Measurements from ENCODE around the gene GBE1.

Gene GBE1

DNA sequence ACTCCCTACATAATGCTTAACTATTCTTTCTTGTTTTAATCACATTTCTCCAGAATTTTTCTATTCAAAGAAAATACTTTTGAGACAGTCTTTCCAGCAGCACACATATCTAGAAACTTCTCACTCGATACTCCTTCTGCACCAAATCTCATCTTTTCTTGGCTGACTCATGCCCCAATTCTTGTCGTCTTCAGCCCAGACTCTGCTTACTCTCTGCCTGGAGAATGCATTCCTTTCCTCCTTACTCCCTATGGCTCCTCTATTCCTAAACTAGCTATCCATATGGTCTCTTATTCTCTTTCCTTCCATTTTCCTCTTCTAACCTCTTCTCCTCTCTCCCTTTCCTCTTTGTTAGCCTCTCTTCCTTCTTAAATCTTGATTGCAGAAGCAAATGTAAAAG, 158.7 kb downstream of the GBE1 start:
- DNase-seq = peak; percentile 57

DNA sequence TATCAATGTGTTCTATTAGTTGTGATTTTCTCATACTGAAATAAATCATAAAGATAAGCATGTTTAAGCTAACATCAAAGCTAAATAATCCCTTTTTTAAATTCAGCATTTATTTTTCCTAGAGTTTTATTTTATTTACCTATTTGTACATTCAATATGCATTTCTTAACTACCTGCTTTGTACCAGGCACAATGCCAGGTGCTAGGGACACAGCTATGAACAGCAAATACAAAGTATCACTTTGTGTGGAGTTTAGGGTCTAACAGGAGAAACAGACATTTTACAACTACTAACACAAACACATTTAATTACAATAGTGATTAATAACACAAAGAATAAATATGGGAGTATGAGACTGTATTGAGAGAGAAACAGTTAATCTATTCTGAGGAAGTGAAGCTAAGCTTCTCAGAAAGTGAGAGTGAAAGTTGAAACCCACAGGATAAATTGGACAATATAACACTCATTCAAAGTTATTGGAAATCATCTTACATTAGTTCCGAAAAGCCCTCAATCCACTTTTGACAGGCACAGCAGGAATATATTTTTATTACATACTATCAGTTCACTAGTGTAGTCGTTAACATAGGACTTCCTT, 159.6 kb downstream of the GBE1 start:
- DNase-seq = no peak

DNA sequence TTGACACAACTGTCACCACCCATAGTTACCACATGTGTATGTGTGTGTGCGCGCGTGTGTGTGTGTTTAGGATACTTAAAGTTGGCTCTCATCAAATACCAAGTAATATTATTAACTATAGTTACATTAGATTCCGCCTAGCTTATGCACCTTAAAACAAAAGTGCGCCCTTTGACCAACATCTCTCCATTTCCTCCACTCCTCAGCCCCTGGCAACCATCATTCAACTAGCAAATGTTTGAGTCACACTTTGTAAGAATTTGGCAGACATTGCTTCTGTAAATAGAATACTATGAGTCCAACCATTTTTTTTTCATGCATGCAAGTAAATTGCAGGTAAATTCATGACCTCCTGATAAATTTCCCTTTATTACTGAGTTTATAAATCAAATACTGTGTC, 169.3 kb downstream of the GBE1 start:
- peak; percentile 38 for DNase-seq

DNA sequence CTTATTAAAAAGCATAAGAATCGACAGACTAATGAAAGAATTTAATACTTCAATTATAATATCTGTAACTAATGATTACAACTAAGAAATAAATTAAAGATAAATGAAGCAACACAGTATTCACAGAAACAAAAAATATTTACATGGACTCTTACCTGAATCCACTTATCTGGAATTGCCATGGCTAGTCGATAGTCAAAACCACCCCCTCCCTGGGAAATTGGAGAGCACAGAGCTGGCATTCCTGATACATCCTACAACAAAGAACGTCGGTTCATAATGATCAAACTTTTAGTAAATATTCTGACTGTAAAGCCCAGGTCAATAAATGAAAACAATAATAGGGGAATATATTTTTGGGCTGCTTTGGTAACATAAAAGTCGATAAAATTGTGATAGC, 175.5 kb downstream of the GBE1 start:
- DNase-seq = no peak

DNA sequence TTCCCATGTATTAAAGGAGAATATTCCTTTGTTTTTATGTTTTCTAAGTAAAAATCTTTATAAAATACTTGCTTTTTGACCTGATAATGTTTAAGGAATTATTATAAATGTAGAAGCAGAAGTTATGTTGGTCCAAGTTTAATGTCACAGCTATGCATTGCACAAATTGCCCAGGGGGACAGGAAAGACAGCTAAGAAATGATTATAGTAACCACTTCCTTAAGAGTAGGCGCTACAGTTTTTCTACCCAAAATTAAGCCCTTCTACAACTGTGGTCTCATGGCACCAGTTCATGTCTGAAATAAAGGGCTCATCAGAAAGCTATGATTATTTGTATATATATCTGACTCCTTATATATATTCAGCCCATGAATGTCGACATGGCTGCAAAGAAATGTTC, 176.4 kb downstream of the GBE1 start:
- no peak for DNase-seq

DNA sequence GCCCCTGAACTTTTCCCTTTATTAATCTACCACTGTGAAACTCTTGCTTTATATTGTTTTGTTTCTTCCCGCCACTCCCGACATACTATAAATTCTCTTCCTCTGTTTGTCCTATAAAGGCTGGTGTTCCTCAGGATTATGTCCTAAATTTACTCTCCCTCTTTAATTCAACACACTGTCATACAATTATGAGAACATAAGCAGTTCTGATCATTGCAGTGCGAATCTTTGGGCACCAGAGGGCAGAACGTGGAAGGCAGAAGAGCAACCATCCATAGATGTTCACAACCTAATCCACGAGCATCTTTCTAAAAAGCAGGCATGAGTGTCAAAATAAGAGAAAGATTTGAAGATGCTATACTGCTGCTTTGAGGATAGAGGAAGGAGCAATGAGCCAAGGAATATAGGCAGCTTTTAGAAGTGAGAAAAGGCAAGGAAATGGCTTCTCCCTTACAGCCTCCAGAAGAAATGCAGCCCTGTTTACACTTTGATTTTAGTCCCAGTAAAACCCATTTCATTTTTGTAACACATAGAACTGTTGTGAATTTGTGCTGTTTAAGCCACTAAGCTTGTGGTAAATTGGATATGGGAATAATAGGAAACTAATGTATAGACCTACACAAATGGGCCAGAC, 179.4 kb downstream of the GBE1 start:
- DNase-seq = peak; percentile 49

DNA sequence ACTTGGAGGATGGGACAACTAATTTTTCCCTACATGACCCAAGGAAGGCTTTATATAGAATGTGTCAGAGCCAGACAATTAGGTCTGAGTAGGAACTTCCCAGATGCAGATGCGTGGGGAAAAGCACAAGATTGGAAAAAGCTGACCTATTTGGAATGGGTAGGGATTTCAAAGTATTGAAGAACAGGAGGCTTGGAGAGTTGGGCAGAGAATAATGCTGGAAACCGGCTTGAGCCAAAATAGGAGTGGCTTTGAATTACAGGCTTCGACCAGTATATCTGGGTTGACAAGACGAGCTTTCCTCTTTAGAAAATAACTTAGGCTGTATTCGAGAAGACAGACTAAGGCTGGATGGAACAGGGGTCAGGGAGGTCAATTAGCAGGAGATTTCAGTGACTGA, 181.1 kb downstream of the GBE1 start:
- DNase-seq = no peak

DNA sequence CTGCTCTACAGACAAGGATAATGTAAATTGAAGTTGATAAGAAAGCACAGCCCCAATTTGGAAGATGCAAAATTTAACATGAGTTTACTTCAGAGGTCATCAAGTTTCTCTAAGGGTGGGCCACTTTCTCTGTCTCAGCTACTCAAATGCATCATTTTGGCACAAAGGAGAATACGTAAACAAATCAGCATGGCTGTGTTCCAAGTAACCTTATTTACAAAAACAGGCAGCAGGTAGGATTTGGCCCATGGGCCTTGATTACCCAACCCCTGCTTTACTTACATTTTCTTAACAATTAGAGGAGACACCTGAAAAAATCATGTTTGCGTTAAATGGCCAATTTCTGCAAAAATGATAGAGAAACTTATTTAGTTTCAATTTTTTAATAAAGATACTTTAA, 181.7 kb downstream of the GBE1 start:
- no peak for DNase-seq

DNA sequence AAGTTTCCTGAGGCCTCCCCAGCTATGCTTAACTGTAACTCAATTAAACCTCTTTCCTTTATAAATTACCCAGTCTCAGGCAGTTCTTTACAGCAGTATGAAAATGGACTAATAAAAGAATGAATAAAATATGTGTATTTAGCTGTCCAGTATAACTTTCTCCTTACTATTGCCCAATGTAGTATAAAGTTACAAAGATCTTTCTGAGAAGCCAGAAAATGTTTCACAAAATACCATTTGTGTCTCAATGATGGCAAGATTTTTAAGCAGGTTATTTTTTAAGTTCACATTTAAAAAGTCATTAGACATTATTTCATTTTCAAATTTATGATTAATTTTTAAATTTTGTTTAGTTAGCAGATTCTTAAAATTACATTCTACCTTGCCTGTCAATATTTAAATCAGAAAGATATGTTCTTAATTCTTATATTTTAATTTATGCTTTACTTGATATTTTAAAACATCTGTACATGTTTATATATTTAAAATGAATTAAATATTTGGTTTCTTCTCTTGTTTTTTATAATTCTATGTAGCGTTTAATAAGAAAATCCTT, 189.2 kb downstream of the GBE1 start:
- DNase-seq = no peak

DNA sequence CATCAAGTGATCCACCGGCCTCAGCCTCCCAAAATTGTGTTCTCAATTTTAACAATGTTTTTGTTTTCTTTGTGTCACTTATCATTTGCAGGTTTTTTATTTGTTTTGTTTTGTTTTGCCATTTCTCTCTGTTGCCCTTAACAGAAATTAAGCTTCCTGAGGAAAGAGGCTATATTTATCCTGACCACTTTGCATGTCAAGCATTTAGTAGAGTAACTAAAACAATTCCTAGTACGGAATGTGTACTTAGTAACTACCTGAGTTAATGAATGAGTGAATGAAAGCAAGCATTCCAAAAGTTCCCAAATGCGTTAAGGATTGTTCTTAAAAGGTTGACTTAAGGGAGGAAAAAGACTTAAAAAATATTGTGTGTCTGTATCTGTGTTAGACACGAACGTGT, 193.1 kb downstream of the GBE1 start:
- DNase-seq = no peak

DNA sequence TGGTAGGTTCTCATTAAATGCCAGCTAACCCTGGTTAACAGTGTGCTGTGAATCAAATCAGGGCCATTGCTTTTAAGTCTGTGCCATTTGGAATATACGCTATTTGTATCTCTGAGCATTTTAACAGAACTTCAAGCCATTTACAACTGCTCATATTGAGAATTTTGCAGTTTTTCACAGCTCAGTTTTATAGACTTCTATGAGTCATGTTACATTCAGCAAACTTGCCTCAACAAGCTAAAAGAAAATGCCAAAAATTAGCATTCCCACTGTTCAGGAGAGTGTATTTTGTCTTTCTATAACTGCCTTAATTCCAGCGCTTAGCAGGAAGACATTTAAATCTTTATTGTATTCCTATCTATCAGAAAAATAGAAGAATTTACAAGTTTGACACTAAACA, 196.4 kb downstream of the GBE1 start:
- no peak for DNase-seq

DNA sequence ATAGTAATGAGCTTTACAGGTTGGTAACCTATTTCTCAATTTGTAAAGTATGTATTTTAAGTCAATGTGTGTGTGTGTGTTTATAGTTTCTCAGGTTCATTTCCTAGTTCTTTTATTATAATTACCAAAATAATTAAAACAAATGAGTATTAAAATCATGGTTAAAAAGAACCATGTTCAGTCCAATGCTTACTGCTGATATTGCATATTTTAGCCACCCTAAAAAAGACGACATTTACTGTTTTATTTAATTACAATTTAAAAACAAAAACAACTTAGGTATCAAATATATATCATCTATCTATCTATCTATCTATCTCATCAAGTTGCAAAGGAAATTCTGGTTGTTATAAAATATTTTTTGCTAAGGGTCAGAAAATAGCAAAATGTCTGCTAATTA, 203.3 kb downstream of the GBE1 start:
- no peak for DNase-seq

DNA sequence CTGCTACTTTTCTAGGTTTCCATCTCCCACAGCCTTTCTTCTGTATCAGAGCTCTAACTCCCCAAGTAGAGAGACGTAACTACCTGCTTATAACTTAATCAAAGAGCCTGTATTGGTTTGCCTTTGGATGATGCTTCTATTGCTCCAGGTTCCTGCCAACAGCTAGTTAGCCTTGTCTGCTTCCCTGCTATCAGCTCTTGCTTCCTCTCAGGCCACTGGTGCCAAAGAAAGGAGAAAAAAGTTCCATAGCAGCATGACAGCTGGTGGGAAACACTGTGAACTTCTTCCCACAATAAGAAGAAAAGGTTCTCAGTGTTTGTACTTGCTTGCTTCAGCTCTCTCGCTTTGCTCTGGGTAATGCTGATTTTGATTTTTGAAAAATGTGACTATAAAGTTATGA, 206.6 kb downstream of the GBE1 start:
- DNase-seq = no peak

DNA sequence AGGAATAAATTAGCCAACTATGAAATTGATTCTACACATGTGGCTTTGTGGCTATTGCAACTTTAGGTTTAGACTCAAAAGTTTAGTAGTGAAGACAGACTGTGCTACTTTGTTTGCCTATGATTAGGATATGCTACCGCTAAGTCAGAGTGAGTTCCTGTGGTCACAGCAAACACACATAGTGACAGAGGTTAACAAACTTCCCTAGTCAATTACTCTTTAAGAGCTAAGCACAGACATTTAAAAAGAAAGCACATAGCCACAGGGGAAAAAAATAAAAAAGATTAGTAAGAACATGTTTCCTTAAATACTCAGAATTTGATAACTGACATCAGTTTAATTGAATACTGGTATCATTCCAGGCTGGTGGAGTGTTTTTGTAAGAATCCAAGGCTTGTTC, 207.1 kb downstream of the GBE1 start:
- peak; percentile 61 for DNase-seq

DNA sequence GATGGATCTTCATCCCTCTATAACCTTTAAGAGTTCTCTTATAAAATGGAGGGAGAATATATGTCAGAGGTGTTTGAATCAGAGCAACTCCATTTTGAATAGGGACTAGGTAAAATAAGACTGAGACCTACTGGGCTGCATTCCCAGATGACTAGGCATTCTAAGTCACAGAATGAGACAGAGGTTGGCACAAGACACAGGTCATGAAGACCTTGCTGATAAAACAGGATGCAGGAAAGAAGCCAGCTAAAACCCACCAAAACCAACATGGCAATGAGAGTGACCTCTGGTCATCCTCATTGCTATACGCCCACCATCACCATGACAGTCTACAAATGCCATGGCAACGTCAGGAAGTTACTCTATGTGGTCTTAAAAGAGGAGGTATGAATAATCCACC, 211.0 kb downstream of the GBE1 start:
- DNase-seq = peak; percentile 7

DNA sequence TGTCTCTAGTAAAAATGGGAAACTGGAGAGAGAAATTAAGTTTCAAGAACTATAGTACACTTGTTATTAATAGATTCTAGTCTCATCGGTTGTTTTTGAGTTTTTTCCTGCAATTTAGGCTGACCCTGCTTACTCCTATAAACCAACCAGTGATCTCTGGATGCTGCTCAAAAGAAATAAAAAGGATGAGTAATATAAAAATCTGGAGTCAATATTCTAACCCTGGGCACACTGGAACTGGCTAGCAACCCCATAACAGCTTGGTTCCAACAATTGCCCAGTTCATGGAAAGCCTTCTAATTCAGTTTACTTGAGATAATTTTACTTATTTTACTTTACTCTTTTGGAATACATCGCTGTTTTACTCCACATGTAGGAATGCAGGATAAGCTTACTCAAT, 211.6 kb downstream of the GBE1 start:
- DNase-seq = peak; percentile 3

DNA sequence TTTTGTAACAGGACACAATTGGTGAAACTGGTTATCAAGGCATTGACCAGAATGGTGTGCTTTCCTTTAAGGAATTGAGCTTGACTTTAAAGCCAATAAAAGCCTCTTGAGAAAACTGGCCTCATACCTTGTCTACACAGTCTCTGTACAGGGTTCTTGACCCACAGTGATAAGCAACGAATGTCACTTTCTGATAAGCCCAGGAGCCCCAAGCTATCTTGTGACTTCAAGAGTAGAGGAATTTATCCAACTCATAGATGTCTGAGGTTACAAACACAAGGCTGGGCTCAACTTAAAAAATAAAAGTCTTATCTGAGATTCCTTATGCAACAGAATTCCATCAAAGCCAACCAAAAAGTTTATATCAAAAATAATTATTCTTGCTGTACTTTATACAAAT, 212.1 kb downstream of the GBE1 start:
- DNase-seq = no peak

DNA sequence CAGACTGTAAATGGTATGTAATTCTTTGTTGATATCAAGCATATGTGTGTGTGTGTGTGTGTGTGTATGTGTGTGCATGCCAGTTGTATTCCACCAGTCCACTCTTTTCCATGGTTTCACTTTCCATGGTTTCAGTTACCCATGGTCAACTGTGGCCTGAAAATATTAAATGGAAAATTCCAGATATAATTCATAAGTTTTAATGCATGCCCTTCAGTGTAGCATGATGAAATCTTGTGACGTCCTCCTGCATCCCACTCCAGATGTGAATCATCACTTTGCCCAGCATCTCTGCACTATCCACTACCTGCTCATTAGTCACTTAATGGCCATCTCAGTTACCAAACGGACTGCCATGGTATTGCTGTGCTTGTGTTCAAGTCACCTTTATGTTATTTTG, 215.9 kb downstream of the GBE1 start:
- DNase-seq = peak; percentile 44

DNA sequence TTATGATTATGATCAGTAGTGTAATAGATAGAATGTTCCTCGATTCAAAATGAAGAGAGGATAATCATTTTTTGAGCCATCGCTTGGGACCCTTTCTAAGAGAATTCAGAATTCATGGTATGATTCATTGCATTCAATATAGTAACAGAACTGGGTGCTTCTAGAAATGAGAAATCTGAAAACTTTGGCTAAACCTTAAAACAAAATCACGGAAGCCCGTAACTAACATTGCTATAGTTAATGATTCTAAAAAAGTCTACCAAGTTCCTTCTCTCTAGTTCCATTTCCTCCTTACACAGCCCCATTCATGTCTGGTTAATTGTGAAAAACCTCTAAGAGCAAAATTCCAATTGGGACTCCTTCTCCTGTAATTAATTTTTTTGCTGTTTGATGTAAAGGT, 217.1 kb downstream of the GBE1 start:
- no peak for DNase-seq

DNA sequence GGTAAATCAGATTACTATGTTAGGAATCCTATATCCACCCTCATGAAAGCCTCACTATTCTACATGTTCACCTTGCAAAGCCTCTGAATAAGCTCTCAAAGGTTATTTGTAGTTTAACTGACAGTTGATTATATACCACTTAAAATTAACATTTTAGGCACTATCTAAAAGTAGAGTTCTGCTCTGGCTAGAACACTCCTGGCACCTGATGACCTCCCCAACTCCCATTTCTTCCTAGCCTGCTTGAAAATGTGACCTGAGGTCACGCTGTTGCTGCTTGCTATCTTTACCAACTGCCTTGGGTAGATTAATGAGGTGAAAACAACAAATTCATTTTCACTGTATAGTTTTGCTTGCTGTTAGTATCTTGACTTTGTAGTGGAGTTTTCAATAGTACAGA, 220.7 kb downstream of the GBE1 start:
- DNase-seq = no peak

DNA sequence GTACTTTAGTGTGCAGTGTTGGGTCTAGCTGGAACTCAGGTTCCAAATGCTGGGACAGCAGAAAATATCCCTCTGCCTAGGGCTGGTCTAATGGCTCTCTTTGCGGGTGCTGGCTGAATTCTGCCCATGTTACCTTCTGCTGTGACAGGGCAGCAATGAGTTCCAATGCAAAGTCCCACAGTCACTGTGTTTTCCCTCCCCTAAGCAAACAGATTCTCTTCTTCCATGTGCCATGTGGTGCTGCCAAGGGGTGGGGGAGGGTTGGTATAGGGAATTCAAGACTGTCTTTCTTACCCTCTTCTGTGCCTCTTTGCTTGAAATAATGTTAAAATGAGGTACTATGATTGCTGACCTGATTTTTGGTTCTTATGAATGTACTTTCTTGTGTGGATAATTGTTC, 229.6 kb downstream of the GBE1 start:
- no peak for DNase-seq

DNA sequence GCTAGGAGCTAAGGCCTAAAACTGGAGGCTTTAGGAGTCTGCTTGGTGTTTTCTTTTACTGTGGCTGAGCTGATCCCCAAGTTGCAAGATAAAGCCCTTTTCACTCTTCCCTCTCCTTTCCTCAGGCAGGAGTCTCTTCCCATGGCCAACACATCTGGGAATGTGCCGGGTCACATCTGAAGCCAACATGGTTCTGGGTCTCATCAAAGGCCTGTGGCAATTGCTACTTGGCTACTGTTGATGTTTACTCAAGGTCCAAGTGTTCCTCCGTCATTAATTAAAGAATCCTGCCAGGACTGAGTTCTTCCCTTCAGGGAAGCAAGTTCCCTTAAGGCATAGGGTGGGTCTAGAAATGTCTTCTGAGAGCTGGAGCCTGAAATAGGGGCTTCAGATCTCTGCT, 230.2 kb downstream of the GBE1 start:
- DNase-seq = no peak

DNA sequence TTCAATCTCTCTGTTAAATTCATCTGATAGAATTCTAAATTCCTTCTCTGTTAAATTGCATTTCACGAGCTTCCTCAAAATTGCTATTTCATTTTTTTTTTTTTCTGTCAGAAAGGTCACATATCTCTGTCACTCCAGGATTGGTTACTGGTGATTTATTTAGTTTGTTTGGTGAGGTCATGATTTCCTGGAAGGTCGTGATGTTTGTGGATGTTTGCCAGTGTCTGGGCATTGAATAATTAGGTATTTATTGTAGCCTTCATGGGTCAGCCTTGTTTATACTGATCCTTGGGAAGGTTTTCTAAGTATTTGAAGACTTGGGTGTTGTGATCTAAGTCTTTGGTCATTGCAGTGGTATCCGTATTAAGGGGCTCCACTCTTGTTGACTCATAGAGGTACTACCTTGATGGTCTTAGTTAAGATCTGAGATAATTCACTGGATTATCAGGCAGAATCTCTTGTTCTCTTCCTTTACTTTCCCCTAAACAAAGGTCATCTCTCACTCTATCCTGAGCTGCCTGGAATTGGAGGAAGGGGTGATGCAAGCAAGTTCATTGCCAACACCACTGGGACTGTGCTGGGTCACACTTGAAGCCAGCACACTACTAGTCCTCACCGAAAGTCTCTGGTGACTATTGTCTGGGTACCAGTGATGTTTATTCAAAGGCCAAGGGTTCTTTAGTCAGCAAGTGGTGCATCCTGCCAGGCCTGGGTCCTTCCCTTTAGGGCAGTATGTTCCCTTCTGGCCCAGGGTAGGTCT, 231.1 kb downstream of the GBE1 start:
- no peak for DNase-seq

DNA sequence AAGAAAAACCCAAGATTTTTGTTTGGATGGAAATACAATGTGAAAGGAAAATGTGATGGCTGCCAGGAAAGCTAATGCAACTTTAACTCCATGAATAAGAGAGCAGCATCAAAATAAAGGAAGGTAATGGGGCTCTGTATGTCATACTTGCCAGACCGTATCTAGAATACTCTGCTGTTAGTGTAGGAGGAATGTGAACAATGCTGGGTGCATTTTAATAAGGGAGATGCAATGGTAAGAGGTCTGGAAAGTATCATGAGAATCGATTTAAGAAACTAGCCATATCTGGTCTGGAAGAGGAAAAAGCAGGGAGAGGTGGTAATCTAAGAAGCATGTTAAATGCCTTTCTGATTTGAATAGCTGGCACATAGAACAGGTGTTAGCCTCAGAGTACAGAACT, 239.6 kb downstream of the GBE1 start:
- DNase-seq = no peak

Measured in fibroblast of skin of right biceps (primary cell).